HAP-1 (cell line): ENCODE results near the gene EPS8L1.
"Not testable (repeated sequence)": the region's sequence is repeated elsewhere in the genome, so short reads cannot be mapped to it uniquely, and the experiment has no call there.

Experiments used
- DNase-seq, 2 experiments: peaks; one replicate each; pipeline ENCODE4 v3.0.0-alpha.2; 2016 to 2020; ENCODE audit warnings: low spot score in 2 of 2
- H3K27me3 ChIP-seq: fragments of 250-450 bp; sonication (Bioruptor Pico); 2 replicates; pipeline ENCODE4 v1.5.1; 2020; ENCODE audit warnings: low read depth, mild to moderate bottlenecking, moderate library complexity
- H3K36me3 ChIP-seq: fragments of 250-450 bp; sonication (Bioruptor Pico); replicated peaks from 2 replicates; pipeline ENCODE4 v1.5.1; 2020; ENCODE audit warnings: mild to moderate bottlenecking
- H3K4me1 ChIP-seq: fragments of 250-450 bp; sonication (Bioruptor Pico); 2 replicates; pipeline ENCODE4 v1.5.1; 2020; ENCODE audit warnings: mild to moderate bottlenecking
- H3K4me3 ChIP-seq: fragments of 250-450 bp; sonication (Bioruptor Pico); 2 replicates; pipeline ENCODE4 v1.5.1; 2020; ENCODE audit warnings: mild to moderate bottlenecking, moderate library complexity
- H3K9me3 ChIP-seq: fragments of 250-450 bp; sonication (Bioruptor Pico); 2 replicates; pipeline ENCODE4 v1.5.1; 2020; ENCODE audit warnings: mild to moderate bottlenecking, moderate library complexity
- in situ Hi-C: fragments of 300-500 bp; cut with MboI; formaldehyde crosslinking; loops from 3 replicates; pipeline ENCODE4 v1.14.3; 2020; ENCODE audit warnings: low sequenced_read_pairs, inconsistent platforms, mixed read lengths

Gene EPS8L1

GRCh38 chr19:55098716-55099556, 23.3 kb downstream of the EPS8L1 start:
- DNase-seq, result no peak
- peaks cover 14% of the 10 kb centered on the region for H3K36me3 ChIP-seq
- H3K9me3 ChIP-seq, result no peaks in the 10 kb centered on the region
- H3K4me1 ChIP-seq, result no peaks in the 10 kb centered on the region
- H3K4me3 ChIP-seq, result no peak overlapping the region
- in situ Hi-C loops, result no loop called here
- H3K27me3 ChIP-seq, result no peaks in the 10 kb centered on the region

- in situ Hi-C loops, result no loop called here
- Histone ChIP-seq H3K36me3 (peaks cover 9% of the 10 kb centered on the region), H3K27me3 (no peaks in the 10 kb centered on the region), H3K4me3 (no peak overlapping the region), H3K4me1 (no peaks in the 10 kb centered on the region), H3K9me3 (no peaks in the 10 kb centered on the region)
- no peak for DNase-seq
Observed at GRCh38 chr19:55099557-55100506, 24.2 kb downstream of the EPS8L1 start.

GRCh38 chr19:55101261-55101660, 25.6 kb downstream of the EPS8L1 start:
- Histone ChIP-seq H3K4me1 (no peaks in the 10 kb centered on the region), H3K27me3 (no peaks in the 10 kb centered on the region), H3K9me3 (no peaks in the 10 kb centered on the region), H3K4me3 (no peak overlapping the region), H3K36me3 (peaks cover 6% of the 10 kb centered on the region)
- no peak for DNase-seq
- in situ Hi-C loops, result no loop called here

- Histone ChIP-seq H3K4me1 (no peaks in the 10 kb centered on the region), H3K36me3 (peaks cover 6% of the 10 kb centered on the region), H3K4me3 (no peak overlapping the region), H3K27me3 (no peaks in the 10 kb centered on the region), H3K9me3 (no peaks in the 10 kb centered on the region)
- DNase-seq, result no peak
- in situ Hi-C loops, result no loop called here
Observed at GRCh38 chr19:55103190-55103589, 27.5 kb downstream of the EPS8L1 start.

GRCh38 chr19:55105237-55105636, 29.6 kb downstream of the EPS8L1 start:
- Histone ChIP-seq H3K27me3 (no peaks in the 10 kb centered on the region), H3K36me3 (peaks cover 6% of the 10 kb centered on the region), H3K4me1 (no peaks in the 10 kb centered on the region), H3K4me3 (no peak overlapping the region), H3K9me3 (no peaks in the 10 kb centered on the region)
- no peak for DNase-seq
- in situ Hi-C loops, result no loop called here

GRCh38 chr19:55106591-55106990, 30.9 kb downstream of the EPS8L1 start:
- H3K4me3 ChIP-seq, result no peak overlapping the region
- H3K9me3 ChIP-seq, result no peaks in the 10 kb centered on the region
- H3K4me1 ChIP-seq, result no peaks in the 10 kb centered on the region
- peaks cover 6% of the 10 kb centered on the region for H3K36me3 ChIP-seq
- no peaks in the 10 kb centered on the region for H3K27me3 ChIP-seq
- in situ Hi-C loops, result no loop called here
- no peak for DNase-seq

GRCh38 chr19:55107252-55107651, 31.6 kb downstream of the EPS8L1 start:
- H3K9me3 ChIP-seq, H3K36me3 ChIP-seq, H3K27me3 ChIP-seq, H3K4me1 ChIP-seq, in situ Hi-C loops, DNase-seq, H3K4me3 ChIP-seq: not testable (repeated sequence)

GRCh38 chr19:55109527-55110291, 34.0 kb downstream of the EPS8L1 start:
- Histone ChIP-seq H3K27me3 (no peaks in the 10 kb centered on the region), H3K9me3 (no peaks in the 10 kb centered on the region), H3K4me1 (no peaks in the 10 kb centered on the region), H3K4me3 (no peak overlapping the region), H3K36me3 (no peaks in the 10 kb centered on the region)
- in situ Hi-C loops, result no loop called here
- DNase-seq, result no peak

- in situ Hi-C loops, result no loop called here
- DNase-seq, result no peak
Observed at GRCh38 chr19:55111238-55111831, 35.7 kb downstream of the EPS8L1 start.

GRCh38 chr19:55112246-55112776, 36.6 kb downstream of the EPS8L1 start:
- in situ Hi-C loops, result no loop called here
- no peaks in the 10 kb centered on the region for H3K9me3 ChIP-seq
- no peaks in the 10 kb centered on the region for H3K36me3 ChIP-seq
- peaks cover 6% of the 10 kb centered on the region for H3K4me1 ChIP-seq
- no peaks in the 10 kb centered on the region for H3K27me3 ChIP-seq
- no peak overlapping the region for H3K4me3 ChIP-seq
- no peak for DNase-seq

More at GRCh38 chr19:55111238-55111831, 35.7 kb downstream of the EPS8L1 start:
- no peaks in the 10 kb centered on the region for H3K27me3 ChIP-seq
- H3K9me3 ChIP-seq, result no peaks in the 10 kb centered on the region
- no peaks in the 10 kb centered on the region for H3K36me3 ChIP-seq
- H3K4me3 ChIP-seq, result no peak overlapping the region
- peaks cover 6% of the 10 kb centered on the region for H3K4me1 ChIP-seq

GRCh38 chr19:55112777-55113569, 37.3 kb downstream of the EPS8L1 start:
- Histone ChIP-seq H3K4me1 (peaks cover 6% of the 10 kb centered on the region), H3K9me3 (no peaks in the 10 kb centered on the region), H3K27me3 (no peaks in the 10 kb centered on the region), H3K4me3 (no peak overlapping the region), H3K36me3 (no peaks in the 10 kb centered on the region)
- no peak for DNase-seq
- in situ Hi-C loops, result no loop called here

GRCh38 chr19:55113570-55114039, 37.9 kb downstream of the EPS8L1 start:
- DNase-seq, result peak in 1 of 2 experiments; percentile 62
- no peak overlapping the region for H3K4me3 ChIP-seq
- H3K9me3 ChIP-seq, result no peaks in the 10 kb centered on the region
- H3K27me3 ChIP-seq, result no peaks in the 10 kb centered on the region
- in situ Hi-C loops, result no loop called here
- peaks cover 6% of the 10 kb centered on the region for H3K4me1 ChIP-seq
- no peaks in the 10 kb centered on the region for H3K36me3 ChIP-seq
